ENCODE data around the gene TRAPPC3L. TPM values are rescaled to one million over a fixed set of nuclear protein-coding genes. Genes with fewer than 3 reads are reported as not detected.

The TRAPPC3L gene
- total RNA-seq, 1 experiment from 2014 or later: not detected

DNA sequence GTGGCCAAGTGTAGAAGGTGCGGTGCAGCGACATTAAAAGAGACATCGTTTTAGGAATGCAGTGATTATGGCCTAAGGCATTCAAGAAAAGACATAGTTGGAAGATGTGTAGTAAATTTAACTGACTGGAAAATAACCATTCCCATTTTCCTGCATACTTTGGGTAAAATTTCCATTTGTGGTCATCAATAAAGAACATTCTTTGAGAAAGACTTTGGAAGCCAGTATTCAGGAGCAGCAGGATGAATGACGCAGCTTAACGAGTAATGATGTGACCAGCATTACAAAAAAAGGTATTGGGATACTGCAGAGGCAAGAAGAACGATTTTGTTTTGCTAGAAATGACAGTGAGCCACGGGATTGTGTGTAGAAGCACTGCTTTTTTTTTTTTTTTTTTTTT lies 18.8 kb upstream of the TRAPPC3L start:
- DNase-seq (ENCODE audit: low read depth, low spot score) (no peak), ATAC-seq (no peak)
- no peaks in the 10 kb centered on the region for H3K27me3 ChIP-seq (ENCODE audit: insufficient read depth, low read length)
- peaks cover 3 to 6% of the 10 kb centered on the region in 2 experiments; a peak in 3 of 4 replicates for H3K4me1 ChIP-seq (ENCODE audit: control insufficient read depth in 1 of 2, insufficient read depth in 2 of 2, low read length in 2 of 2)
- H2AFZ ChIP-seq (ENCODE audit: low read depth, low read length, poor library complexity, severe bottlenecking): no peak overlapping the region
- ChIA-PET POLR2A (no interaction called here), CTCF (interaction anchor here (0.7 to 1.4 kb wide), 2 partner anchors 29 to 277 kb away, joined by 4 read pairs; no protein-coding TSS in a partner anchor), RAD21 (ENCODE audit: low non-redundant PET in 1 of 2, low total read pairs in 2 of 2, uncharacterized antibody in 2 of 2, unreplicated experiment in 2 of 2) (interaction anchor here in 1 of 2 experiments (0.7 kb wide), 1 partner anchor 82 kb away, joined by 3 read pairs; no protein-coding TSS in a partner anchor)
- H3K4me2 ChIP-seq (ENCODE audit: low read length): no peak overlapping the region
- H3K27ac ChIP-seq (ENCODE audit: low read depth, low read length): no peak overlapping the region
- H3K79me2 ChIP-seq (ENCODE audit: insufficient read depth, low read length): no peaks in the 10 kb centered on the region
- no peaks in the 10 kb centered on the region for H3K9me2 ChIP-seq (ENCODE audit: insufficient read depth)
- H3K9me3 ChIP-seq (ENCODE audit: control insufficient read depth in 1 of 2, insufficient read depth in 1 of 2, low read depth in 1 of 2, low read length in 2 of 2): no peaks in the 10 kb centered on the region
- H4K20me1 ChIP-seq (ENCODE audit: insufficient read depth): no peaks in the 10 kb centered on the region
- no peak overlapping the region for H3K9ac ChIP-seq (ENCODE audit: low read length)
- no peaks in the 10 kb centered on the region for H3K36me3 ChIP-seq (ENCODE audit: control insufficient read depth in 1 of 2, insufficient read depth in 2 of 2, low read length in 2 of 2)
- no TSS peak for BruUV-seq (replicated peaks)
- TF ChIP-seq FOSL1 (IDR thresholded peaks at IDR 0.05; ENCODE audit: low read depth): no peak
- intact Hi-C loops (cut with micrococcal nuclease): no loop called here
- H3K4me3 ChIP-seq (replicated peaks in 1 of 2; ENCODE audit: low read depth in 1 of 2, low read length in 2 of 2): no peak overlapping the region

DNA sequence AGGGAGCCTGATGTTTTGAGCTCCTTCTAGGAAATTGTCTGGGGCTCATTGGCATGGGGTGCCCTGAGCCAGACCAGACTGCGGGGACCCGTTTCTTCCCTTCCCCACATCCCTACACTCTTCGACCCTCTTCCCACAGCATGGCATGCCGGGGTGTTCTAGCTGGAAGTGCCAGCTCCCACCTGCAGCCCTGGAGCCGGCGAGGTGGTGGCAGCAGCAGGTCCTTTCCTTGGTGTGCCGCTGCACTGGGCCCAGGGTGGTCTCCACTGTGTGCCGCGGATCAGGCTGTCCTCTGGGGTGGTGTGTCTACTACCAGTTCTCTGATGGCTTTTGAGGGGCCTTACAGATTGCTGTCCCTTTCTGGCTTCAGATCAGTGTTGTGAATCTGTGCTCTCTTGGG lies 18.3 kb upstream of the TRAPPC3L start:
- POLR2A ChIA-PET: no interaction called here
- Histone ChIP-seq H2AFZ (ENCODE audit: low read depth, low read length, poor library complexity, severe bottlenecking) (no peak overlapping the region), H3K4me3 (replicated peaks in 1 of 2; ENCODE audit: low read depth in 1 of 2, low read length in 2 of 2) (no peak overlapping the region), H3K27ac (ENCODE audit: low read depth, low read length) (no peak overlapping the region), H3K9ac (ENCODE audit: low read length) (no peak overlapping the region), H3K9me2 (ENCODE audit: insufficient read depth) (no peaks in the 10 kb centered on the region), H4K20me1 (ENCODE audit: insufficient read depth) (no peaks in the 10 kb centered on the region), H3K79me2 (ENCODE audit: insufficient read depth, low read length) (no peaks in the 10 kb centered on the region), H3K4me2 (ENCODE audit: low read length) (no peak overlapping the region), H3K36me3 (ENCODE audit: control insufficient read depth in 1 of 2, insufficient read depth in 2 of 2, low read length in 2 of 2) (no peaks in the 10 kb centered on the region), H3K4me1 (ENCODE audit: control insufficient read depth in 1 of 2, insufficient read depth in 2 of 2, low read length in 2 of 2) (peaks cover 0 to 1% of the 10 kb centered on the region in 2 experiments; a peak in 2 of 4 replicates), H3K9me3 (ENCODE audit: control insufficient read depth in 1 of 2, insufficient read depth in 1 of 2, low read depth in 1 of 2, low read length in 2 of 2) (no peaks in the 10 kb centered on the region), H3K27me3 (ENCODE audit: insufficient read depth, low read length) (no peaks in the 10 kb centered on the region)
- RAD21 ChIA-PET (ENCODE audit: low non-redundant PET in 1 of 2, low total read pairs in 2 of 2, uncharacterized antibody in 2 of 2, unreplicated experiment in 2 of 2): no interaction called here
- CTCF ChIA-PET: interaction anchor here (0.7 to 1.8 kb wide), 6 partner anchors 22 to 346 kb away, joined by 3 to 8 read pairs (median 4); partner anchors contain the start of genes CALHM5 and TSPYL1
- intact Hi-C loops (cut with micrococcal nuclease): no loop called here
- no peak for DNase-seq (ENCODE audit: low read depth, low spot score)
- ATAC-seq: no peak
- BruUV-seq (replicated peaks): no TSS peak
- TF ChIP-seq, protein P1, sequence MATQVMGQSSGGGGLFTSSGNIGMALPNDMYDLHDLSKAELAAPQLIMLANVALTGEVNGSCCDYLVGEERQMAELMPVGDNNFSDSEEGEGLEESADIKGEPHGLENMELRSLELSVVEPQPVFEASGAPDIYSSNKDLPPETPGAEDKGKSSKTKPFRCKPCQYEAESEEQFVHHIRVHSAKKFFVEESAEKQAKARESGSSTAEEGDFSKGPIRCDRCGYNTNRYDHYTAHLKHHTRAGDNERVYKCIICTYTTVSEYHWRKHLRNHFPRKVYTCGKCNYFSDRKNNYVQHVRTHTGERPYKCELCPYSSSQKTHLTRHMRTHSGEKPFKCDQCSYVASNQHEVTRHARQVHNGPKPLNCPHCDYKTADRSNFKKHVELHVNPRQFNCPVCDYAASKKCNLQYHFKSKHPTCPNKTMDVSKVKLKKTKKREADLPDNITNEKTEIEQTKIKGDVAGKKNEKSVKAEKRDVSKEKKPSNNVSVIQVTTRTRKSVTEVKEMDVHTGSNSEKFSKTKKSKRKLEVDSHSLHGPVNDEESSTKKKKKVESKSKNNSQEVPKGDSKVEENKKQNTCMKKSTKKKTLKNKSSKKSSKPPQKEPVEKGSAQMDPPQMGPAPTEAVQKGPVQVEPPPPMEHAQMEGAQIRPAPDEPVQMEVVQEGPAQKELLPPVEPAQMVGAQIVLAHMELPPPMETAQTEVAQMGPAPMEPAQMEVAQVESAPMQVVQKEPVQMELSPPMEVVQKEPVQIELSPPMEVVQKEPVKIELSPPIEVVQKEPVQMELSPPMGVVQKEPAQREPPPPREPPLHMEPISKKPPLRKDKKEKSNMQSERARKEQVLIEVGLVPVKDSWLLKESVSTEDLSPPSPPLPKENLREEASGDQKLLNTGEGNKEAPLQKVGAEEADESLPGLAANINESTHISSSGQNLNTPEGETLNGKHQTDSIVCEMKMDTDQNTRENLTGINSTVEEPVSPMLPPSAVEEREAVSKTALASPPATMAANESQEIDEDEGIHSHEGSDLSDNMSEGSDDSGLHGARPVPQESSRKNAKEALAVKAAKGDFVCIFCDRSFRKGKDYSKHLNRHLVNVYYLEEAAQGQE (IDR thresholded peaks at IDR 0.05; ENCODE audit: low read depth): no peak
- TF ChIP-seq ELF1 (IDR thresholded peaks at IDR 0.05; ENCODE audit: borderline replicate concordance, low read depth) (no peak), EGR1 (IDR thresholded peaks at IDR 0.05; ENCODE audit: low read depth) (no peak), POLR2A (IDR thresholded peaks at IDR 0.05; ENCODE audit: borderline replicate concordance, extremely low read depth, insufficient read depth, insufficient read length) (no peak), CEBPB (IDR thresholded peaks at IDR 0.05; ENCODE audit: low read depth) (no peak), ZFX (IDR thresholded peaks at IDR 0.05) (no peak), POLR2AphosphoS5 (IDR thresholded peaks at IDR 0.05; ENCODE audit: low read depth, low read length) (no peak), FOSL1 (IDR thresholded peaks at IDR 0.05; ENCODE audit: low read depth) (no peak), JUND (IDR thresholded peaks at IDR 0.05) (no peak), ZNF274 (IDR thresholded peaks at IDR 0.05; ENCODE audit: low read depth, low read length) (no peak), SP1 (IDR thresholded peaks at IDR 0.05; ENCODE audit: low read depth) (no peak), SRF (IDR thresholded peaks at IDR 0.05; ENCODE audit: low read depth) (no peak), SIN3A (IDR thresholded peaks at IDR 0.05; ENCODE audit: low read depth) (no peak), EZH2phosphoT487 (IDR thresholded peaks at IDR 0.05; ENCODE audit: borderline replicate concordance) (no peak), TCF7L2 (IDR thresholded peaks at IDR 0.05; ENCODE audit: borderline replicate concordance, extremely low read depth, insufficient read depth, insufficient read length) (no peak), CBX3 (IDR thresholded peaks at IDR 0.05; ENCODE audit: low read depth) (no peak)
- TF ChIP-seq, protein P2, sequence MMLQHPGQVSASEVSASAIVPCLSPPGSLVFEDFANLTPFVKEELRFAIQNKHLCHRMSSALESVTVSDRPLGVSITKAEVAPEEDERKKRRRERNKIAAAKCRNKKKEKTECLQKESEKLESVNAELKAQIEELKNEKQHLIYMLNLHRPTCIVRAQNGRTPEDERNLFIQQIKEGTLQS (IDR thresholded peaks at IDR 0.05): no peak
- TF ChIP-seq, protein P3, sequence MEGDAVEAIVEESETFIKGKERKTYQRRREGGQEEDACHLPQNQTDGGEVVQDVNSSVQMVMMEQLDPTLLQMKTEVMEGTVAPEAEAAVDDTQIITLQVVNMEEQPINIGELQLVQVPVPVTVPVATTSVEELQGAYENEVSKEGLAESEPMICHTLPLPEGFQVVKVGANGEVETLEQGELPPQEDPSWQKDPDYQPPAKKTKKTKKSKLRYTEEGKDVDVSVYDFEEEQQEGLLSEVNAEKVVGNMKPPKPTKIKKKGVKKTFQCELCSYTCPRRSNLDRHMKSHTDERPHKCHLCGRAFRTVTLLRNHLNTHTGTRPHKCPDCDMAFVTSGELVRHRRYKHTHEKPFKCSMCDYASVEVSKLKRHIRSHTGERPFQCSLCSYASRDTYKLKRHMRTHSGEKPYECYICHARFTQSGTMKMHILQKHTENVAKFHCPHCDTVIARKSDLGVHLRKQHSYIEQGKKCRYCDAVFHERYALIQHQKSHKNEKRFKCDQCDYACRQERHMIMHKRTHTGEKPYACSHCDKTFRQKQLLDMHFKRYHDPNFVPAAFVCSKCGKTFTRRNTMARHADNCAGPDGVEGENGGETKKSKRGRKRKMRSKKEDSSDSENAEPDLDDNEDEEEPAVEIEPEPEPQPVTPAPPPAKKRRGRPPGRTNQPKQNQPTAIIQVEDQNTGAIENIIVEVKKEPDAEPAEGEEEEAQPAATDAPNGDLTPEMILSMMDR (IDR thresholded peaks at IDR 0.05 in 2 of 3, conservative IDR thresholded peaks at IDR 0.05 in 1 of 3; ENCODE audit: borderline replicate concordance in 1 of 3, insufficient read depth in 1 of 3, low read depth in 2 of 3, low read length in 2 of 3): no peak

Data from HCT116 (cell line).